Measurements from ENCODE around the gene UBE2G1. TPM values are rescaled to one million over a fixed set of nuclear protein-coding genes. Genes with fewer than 3 reads are reported as not detected.

UBE2G1 gene
- polyA plus RNA-seq, 1 donor from 2014 or later, result 65.8 TPM

- Histone ChIP-seq H3K4me2 (ENCODE audit: low read length) (no peak overlapping the region), H3K9me2 (ENCODE audit: insufficient read depth, low read length) (no peaks in the 10 kb centered on the region), H3K9ac (ENCODE audit: low read length) (no peak overlapping the region), H2AFZ (ENCODE audit: low read depth, low read length) (no peak overlapping the region), H4K20me1 (ENCODE audit: insufficient read depth) (no peaks in the 10 kb centered on the region), H3K79me2 (replicated peaks; ENCODE audit: insufficient read depth, low read length) (peaks cover 46% of the 10 kb centered on the region), H3K4me3 (ENCODE audit: low read length) (no peak overlapping the region), H3K27me3 (ENCODE audit: insufficient read depth, low read depth, low read length) (no peaks in the 10 kb centered on the region), H3K9me3 (ENCODE audit: low read length) (no peaks in the 10 kb centered on the region), H3F3A (ENCODE audit: insufficient read depth, low read length, poor library complexity, severe bottlenecking) (no peaks in the 10 kb centered on the region), H3K27ac (ENCODE audit: low read length) (no peak overlapping the region), H3K36me3 (ENCODE audit: insufficient read depth, low read length) (no peaks in the 10 kb centered on the region)
- no peak for TF ChIP-seq POLR2AphosphoS5 (IDR thresholded peaks at IDR 0.05)
- TF ChIP-seq EZH2 (IDR thresholded peaks at IDR 0.05; ENCODE audit: borderline replicate concordance, insufficient read depth, low read length, poor library complexity, severe bottlenecking), result no peak
- no peak for TF ChIP-seq MXI1 (conservative IDR thresholded peaks at IDR 0.05; ENCODE audit: poor library complexity, severe bottlenecking)
Observed at GRCh38 chr17:4324463-4324862, 42.0 kb downstream of the UBE2G1 start.

GRCh38 chr17:4319221-4319620 is 47.3 kb downstream of the UBE2G1 start:
- no peak overlapping the region for H3K9ac ChIP-seq (ENCODE audit: low read length)
- H4K20me1 ChIP-seq (ENCODE audit: insufficient read depth), result no peaks in the 10 kb centered on the region
- no peak overlapping the region for H3K4me3 ChIP-seq (ENCODE audit: low read length)
- no peaks in the 10 kb centered on the region for H3K27me3 ChIP-seq (ENCODE audit: insufficient read depth, low read depth, low read length)
- no peaks in the 10 kb centered on the region for H3F3A ChIP-seq (ENCODE audit: insufficient read depth, low read length, poor library complexity, severe bottlenecking)
- no peak overlapping the region for H3K4me2 ChIP-seq (ENCODE audit: low read length)
- H3K9me2 ChIP-seq (ENCODE audit: insufficient read depth, low read length), result no peaks in the 10 kb centered on the region
- H3K9me3 ChIP-seq (ENCODE audit: low read length), result no peaks in the 10 kb centered on the region
- H3K27ac ChIP-seq (ENCODE audit: low read length), result no peak overlapping the region
- peaks cover 50% of the 10 kb centered on the region for H3K79me2 ChIP-seq (replicated peaks; ENCODE audit: insufficient read depth, low read length)
- no peaks in the 10 kb centered on the region for H3K36me3 ChIP-seq (ENCODE audit: insufficient read depth, low read length)
- no peak for TF ChIP-seq POLR2AphosphoS5 (IDR thresholded peaks at IDR 0.05)
- no peak overlapping the region for H2AFZ ChIP-seq (ENCODE audit: low read depth, low read length)

GRCh38 chr17:4318596-4318995 is 47.9 kb downstream of the UBE2G1 start:
- Histone ChIP-seq H3K79me2 (replicated peaks; ENCODE audit: insufficient read depth, low read length) (peaks cover 50% of the 10 kb centered on the region), H2AFZ (ENCODE audit: low read depth, low read length) (no peak overlapping the region), H3K4me3 (ENCODE audit: low read length) (no peak overlapping the region), H3K27ac (ENCODE audit: low read length) (no peak overlapping the region), H3K27me3 (ENCODE audit: insufficient read depth, low read depth, low read length) (no peaks in the 10 kb centered on the region), H3K9ac (ENCODE audit: low read length) (no peak overlapping the region), H3K36me3 (ENCODE audit: insufficient read depth, low read length) (no peaks in the 10 kb centered on the region), H4K20me1 (ENCODE audit: insufficient read depth) (no peaks in the 10 kb centered on the region), H3F3A (ENCODE audit: insufficient read depth, low read length, poor library complexity, severe bottlenecking) (no peaks in the 10 kb centered on the region), H3K4me2 (ENCODE audit: low read length) (no peak overlapping the region), H3K9me2 (ENCODE audit: insufficient read depth, low read length) (no peaks in the 10 kb centered on the region), H3K9me3 (ENCODE audit: low read length) (no peaks in the 10 kb centered on the region)
- TF ChIP-seq CTCF (IDR thresholded peaks at IDR 0.05; ENCODE audit: poor library complexity, severe bottlenecking) (no peak), EZH2 (IDR thresholded peaks at IDR 0.05; ENCODE audit: borderline replicate concordance, insufficient read depth, low read length, poor library complexity, severe bottlenecking) (no peak), EP300 (conservative IDR thresholded peaks at IDR 0.05; ENCODE audit: poor library complexity, severe bottlenecking) (no peak), POLR2AphosphoS5 (IDR thresholded peaks at IDR 0.05) (no peak), TAF1 (IDR thresholded peaks at IDR 0.05; ENCODE audit: low read depth) (no peak)

GRCh38 chr17:4318186-4318585 is 48.3 kb downstream of the UBE2G1 start:
- no peaks in the 10 kb centered on the region for H3K27me3 ChIP-seq (ENCODE audit: insufficient read depth, low read depth, low read length)
- peaks cover 49% of the 10 kb centered on the region for H3K79me2 ChIP-seq (replicated peaks; ENCODE audit: insufficient read depth, low read length)
- H4K20me1 ChIP-seq (ENCODE audit: insufficient read depth), result no peaks in the 10 kb centered on the region
- H3K9me2 ChIP-seq (ENCODE audit: insufficient read depth, low read length), result no peaks in the 10 kb centered on the region
- H3K9ac ChIP-seq (ENCODE audit: low read length), result no peak overlapping the region
- H3K4me3 ChIP-seq (ENCODE audit: low read length), result no peak overlapping the region
- H3K9me3 ChIP-seq (ENCODE audit: low read length), result no peaks in the 10 kb centered on the region
- H3K4me2 ChIP-seq (ENCODE audit: low read length), result no peak overlapping the region
- no peak overlapping the region for H2AFZ ChIP-seq (ENCODE audit: low read depth, low read length)
- H3K36me3 ChIP-seq (ENCODE audit: insufficient read depth, low read length), result no peaks in the 10 kb centered on the region
- no peaks in the 10 kb centered on the region for H3F3A ChIP-seq (ENCODE audit: insufficient read depth, low read length, poor library complexity, severe bottlenecking)
- no peak for TF ChIP-seq REST (IDR thresholded peaks at IDR 0.05; ENCODE audit: borderline replicate concordance)
- no peak for TF ChIP-seq EP300 (conservative IDR thresholded peaks at IDR 0.05; ENCODE audit: poor library complexity, severe bottlenecking)
- TF ChIP-seq RAD21 (conservative IDR thresholded peaks at IDR 0.05), result no peak
- no peak for TF ChIP-seq POLR2AphosphoS5 (IDR thresholded peaks at IDR 0.05)
- TF ChIP-seq MXI1 (conservative IDR thresholded peaks at IDR 0.05; ENCODE audit: poor library complexity, severe bottlenecking), result no peak
- no peak for TF ChIP-seq CTCF (IDR thresholded peaks at IDR 0.05; ENCODE audit: poor library complexity, severe bottlenecking)
- no peak overlapping the region for H3K27ac ChIP-seq (ENCODE audit: low read length)

All from neural cell (in vitro differentiated cells).